Activated CD8-positive, alpha-beta memory T cell treated with anti-CD3 and anti-CD28 coated beads for 1 hour (primary cell): ENCODE results near the gene CLEC4C.
"Not testable (repeated sequence)": the region's sequence is repeated elsewhere in the genome, so short reads cannot be mapped to it uniquely, and the experiment has no call there.

Experiments
- DNase-seq, 2 donors: peaks; one replicate each; pipeline ENCODE4 v3.0.0-alpha.2; 2020; ENCODE audit warnings: low read depth in 1 of 2; ENCODE audit errors: extremely low read depth in 1 of 2

Gene CLEC4C, protein sequence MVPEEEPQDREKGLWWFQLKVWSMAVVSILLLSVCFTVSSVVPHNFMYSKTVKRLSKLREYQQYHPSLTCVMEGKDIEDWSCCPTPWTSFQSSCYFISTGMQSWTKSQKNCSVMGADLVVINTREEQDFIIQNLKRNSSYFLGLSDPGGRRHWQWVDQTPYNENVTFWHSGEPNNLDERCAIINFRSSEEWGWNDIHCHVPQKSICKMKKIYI

DNA sequence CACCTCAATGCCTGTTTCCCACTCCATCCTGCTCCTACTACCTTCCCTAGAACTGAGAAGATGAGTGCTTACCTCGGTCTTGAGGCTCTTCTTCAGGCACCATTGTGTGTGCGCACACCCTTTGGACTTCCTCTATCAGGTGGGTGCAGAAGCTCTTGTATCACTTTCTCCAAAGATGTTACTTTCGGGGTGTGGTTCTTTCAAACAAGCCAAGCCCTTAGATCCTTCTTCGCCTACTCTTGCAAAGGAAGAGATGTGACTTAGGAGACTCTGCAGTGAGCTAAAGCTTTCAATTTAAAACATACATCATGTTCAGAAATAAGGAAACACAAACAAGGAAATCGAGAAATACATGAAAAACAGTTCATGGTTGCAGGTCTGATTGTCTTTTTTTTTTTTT lies at the start of gene CLEC4C:
Gene CLEC4C (minus strand): TSS at position 130 of the 400 bp plus-strand sequence. CDS start 27 bp downstream, at position 103.
- no peak for DNase-seq

DNA sequence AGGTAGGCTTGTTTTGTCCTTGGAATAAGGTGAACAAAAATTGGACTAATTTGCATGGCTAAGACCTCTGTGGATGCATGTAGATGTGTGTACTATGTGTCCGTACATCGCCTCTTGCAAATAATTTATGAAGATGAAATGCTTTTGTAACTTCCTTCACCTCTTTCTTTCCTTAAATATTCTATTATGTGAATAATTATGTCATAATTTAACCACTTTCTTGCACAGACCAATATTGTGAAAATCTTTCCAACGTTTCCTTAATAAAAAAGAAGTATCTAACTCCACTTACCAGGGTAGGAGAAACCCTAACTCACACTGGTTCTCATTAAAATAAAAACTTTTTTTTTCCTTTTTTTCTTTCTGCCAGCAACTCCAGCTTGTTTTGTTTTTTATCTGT lies 46.0 kb upstream of the CLEC4C start:
- no peak for DNase-seq

DNA sequence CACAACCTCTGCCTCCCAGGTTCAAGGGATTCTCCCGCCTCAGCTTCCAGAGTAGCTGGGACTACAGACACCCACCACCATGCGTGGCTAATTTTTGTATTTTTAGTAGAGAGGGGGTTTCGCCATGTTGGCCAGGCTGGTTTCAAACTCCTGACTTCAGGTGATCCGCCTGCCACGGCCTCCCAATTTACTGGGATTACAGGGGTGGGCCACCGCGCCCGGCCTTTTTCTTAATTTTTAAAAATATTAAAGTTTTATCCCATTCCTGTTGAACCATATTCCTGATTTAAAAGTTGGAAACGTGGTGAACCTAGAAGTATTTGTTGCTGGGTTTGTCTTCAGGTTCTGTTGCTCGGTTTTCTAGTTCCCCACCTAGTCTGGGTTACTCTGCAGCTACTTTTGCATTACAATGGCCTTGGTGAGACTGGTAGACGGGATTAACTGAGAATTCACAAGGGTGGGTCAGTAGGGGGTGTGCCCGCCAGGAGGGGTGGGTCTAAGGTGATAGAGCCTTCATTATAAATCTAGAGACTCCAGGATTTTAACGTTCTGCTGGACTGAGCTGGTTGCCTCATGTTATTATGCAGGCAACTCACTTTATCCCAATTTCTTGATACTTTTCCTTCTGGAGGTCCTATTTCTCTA lies 41.8 kb upstream of the CLEC4C start, which contains the start of gene NANOG:
Gene NANOG (plus strand): TSS at position 519 of the 645 bp plus-strand sequence. CDS start 213 bp downstream, outside the sequence.
- DNase-seq = not testable (repeated sequence)

DNA sequence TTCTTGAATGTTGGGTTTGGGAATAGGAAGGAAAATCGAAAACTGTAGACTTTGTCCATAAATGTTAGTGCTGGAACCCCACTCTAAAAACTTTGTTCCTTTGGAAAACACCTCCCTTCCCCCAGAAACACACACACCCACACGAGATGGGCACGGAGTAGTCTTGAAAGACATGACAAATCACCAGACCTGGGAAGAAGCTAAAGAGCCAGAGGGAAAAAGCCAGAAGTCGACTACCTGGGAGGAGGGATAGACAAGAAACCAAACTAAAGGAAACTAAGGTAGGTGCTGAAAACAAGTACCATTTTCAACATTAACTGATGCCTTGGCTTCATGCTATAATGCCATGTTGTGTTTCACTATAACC lies 41.1 kb upstream of the CLEC4C start:
- no peak for DNase-seq

DNA sequence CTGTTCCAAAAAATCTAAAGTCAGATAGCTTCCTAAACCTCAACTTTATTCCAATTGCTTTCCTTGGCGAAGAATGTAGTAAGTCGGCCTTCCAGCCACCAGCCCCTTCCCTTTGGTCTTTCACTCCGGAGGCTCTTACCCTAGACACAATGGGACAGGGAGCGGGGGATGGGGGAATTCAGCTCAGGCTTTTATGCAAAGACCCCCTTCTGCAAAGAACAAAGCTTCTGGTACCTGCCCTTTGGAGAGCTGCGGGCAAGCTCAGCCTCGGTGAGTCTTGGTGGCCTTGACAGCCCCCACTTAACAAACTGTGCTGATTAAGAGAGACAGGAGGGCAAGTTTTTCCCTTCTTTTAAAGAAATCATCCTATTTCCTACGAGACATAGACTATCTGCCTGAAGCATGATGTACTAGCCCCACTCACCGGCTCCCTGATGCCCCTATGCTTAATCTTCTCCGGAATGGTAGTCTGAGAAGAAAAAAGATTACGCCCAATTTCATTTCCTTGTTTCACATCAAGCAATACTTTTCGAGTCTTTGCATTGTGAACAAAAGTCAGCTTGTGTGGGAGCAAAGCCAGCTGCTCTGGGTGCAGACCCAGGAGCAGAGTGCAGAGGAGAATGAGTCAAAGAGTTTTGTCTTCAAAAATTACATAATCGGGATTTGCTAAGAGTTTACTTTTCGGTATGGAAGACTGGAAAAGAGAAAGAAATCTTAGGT lies 40.6 kb upstream of the CLEC4C start:
- DNase-seq = no peak

DNA sequence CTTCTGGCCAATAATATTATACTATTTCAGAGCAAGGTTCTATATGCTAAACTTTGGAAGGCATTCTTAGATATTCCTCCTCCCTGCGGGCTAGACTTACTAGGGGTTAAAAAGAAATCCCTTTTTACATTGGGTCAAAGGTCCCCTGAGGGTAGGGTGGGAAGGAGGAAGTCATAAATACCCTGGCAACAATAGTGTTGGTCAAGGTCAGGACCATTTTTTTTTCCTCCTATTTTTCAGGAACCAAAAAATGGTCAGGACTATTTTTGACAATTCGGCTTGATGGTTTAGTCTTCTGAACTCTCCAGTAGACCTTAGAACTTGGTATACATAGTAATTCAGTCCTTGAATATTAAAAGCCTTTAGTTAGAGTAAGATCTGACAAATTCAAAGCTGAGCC lies 37.5 kb upstream of the CLEC4C start:
- DNase-seq = no peak

DNA sequence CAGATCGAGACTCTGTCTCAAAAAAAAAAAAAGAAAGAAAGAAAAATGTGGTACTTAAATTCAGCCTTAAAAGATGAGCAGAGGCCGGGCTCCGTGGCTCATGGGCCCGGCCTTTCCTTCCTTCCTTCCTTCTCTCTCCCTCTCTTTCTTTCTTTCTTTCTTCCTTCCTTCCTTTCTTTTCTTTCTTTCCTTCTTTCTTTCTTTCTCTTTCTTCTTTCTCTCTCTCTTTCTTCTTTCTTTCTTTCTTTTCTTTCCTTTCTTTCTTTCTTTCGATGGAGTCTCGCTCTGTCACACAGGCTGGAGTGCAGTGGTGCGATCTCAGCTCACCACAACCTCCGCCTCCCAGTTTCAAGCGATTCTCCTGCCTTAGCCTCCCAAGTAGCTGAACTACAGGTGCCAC lies 36.3 kb upstream of the CLEC4C start:
- DNase-seq = not testable (repeated sequence)

DNA sequence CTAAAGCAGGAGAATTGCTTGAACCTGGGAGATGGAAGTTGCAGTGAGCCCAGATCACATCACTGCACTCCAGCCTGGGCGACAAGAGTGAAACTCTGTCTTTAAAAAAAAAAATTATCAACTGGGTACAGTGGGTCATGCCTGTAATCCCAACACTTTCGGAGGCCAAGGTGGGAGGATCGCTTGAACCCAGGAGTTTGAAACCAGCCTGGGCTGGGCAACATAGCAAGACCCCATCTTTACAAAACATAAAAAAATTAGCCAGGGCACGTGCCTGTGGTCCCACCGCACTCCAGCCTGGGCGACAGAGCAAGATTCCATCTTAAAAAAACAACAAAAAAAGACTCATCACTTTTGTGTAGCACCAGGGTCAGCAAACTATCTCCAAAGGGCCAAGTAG lies 34.9 kb upstream of the CLEC4C start:
- no peak for DNase-seq

DNA sequence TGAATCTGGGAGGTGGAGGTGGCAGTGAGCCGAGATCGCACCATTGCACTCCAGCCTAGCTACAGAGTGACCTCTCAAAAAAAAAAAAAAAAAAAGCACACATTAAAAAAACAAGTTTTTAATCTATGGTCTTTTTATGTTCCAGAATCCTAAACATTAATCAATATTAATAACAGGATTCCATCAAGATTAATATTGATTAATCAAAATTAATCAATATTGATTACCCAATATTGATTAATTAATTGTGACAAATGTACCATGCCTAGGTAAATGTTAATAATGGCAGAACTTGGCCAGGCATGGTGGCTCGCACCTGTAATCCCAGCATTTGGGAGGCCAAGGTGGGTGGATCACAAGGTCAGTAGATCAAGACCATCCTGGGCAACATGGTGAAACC lies 34.1 kb upstream of the CLEC4C start:
- DNase-seq = no peak

DNA sequence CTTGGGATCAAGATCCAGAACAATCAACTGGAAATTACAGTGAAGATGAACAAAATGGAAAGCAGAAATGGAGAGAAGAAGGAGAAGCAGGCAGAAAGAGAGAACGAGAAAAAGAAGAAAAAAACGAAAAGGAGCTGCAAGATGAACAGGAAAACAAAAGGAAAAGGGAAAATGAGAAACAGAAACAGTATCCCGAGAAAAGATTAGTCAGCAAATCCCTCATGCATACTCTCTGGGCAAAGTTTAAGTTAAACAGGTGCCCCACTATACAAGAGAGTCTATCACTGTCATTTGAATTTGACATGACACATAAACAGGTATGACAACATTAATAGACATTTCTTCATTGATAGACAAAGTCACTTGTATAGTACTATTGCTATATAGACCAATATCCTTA lies 22.8 kb upstream of the CLEC4C start:
- DNase-seq = no peak

DNA sequence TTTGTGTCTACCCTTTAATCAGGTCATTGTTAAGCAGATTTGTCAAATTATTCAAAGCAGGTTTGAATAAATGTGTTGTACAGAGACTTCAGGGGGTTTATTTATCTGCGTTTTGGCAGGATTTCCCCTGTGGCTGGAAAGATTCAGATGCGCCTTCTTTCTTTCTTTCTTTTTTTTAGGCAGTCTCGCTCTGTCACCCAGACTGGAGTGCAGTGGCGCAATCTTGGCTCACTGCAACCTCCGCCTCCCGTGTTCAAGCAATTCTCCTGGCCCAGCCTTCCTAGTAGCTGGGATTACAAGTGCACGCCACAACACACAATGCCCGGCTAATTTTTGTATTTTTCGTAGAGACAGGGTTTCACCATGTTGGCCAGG lies 11.6 kb upstream of the CLEC4C start:
- DNase-seq = no peak

DNA sequence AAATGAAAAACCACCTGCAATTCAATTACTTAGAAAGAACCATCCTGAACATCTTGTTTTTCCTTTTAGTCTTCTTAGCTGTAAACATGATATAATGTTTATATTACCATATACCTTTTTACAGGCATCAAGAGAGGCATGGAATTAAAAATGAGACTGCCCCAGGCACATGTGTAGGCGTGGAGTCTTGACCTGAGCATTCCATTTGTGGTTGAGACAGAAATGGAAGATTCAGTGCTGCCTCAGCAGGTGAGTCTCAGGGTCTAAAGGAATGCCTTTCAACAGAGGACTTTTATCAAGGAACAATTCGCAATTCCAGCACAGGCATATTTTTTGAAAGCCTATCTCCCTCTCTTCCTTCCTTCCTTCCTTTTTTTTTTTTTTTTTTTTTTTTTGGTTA lies 9.8 kb upstream of the CLEC4C start:
- DNase-seq = no peak

DNA sequence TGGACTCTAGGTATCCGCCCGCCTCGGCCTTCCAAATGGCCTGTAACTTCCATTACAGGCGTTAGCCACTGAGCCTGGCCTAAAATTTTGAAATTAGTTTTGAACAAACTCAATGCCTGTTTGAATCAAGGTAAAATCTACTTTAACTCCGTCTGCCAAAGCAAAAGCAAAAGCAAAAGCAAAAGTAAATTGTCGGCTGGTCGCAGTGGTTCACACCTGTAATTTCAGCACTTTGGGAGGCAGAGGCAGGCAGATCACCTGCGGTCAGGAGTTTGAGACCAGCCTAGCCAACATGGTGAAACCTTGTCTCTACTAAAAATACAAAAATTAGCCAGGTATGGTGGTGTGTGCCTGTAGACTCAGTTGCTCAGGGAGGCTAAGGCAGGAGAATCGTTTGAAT lies 8.5 kb upstream of the CLEC4C start:
- DNase-seq = not testable (repeated sequence)

DNA sequence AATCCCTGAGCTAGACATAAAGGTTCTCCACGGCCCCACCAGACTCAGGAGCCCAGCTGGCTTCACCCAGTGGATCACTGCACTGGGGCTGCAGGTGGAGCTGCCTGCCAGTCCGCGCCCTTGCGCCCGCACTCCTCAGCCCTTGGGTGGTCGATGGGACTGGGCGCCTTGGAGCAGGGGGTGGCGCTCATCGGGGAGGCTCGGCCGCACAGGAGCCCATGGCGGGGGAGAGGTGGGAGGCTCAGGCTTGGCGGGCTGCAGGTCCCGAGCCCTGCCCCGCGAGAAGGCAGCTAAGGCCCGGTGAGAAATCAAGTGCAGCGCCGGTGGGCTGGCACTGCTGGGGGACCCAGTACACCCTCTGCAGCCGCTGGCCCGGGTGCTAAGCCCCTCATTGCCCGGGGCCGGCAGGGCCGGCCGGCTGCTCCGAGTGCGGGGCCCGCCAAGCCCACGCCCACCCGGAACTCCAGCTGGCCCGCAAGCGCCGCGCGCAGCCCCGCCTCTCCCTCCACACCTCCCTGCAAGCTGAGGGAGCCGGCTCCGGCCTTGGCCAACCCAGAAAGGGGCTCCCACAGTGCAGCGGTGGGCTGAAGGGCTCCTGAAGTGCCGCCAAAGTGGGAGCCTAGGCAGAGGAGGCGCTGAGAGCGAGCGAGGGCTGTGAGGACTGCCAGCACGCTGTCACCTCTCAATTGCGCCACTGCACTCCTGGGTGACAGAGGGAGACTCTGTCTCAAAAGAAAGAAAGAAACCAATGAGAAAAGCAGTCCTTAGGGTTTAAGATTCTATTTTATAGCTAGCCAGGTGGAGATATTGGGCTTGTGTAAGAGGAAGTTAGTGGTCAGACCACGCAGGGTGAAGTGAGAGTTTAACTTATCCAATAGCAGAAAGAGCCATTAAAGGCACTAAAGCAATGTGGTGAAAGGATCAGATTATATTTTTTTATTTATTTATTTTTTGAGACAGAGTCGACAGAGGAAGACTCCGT lies 5.1 kb upstream of the CLEC4C start:
- DNase-seq = not testable (repeated sequence)

DNA sequence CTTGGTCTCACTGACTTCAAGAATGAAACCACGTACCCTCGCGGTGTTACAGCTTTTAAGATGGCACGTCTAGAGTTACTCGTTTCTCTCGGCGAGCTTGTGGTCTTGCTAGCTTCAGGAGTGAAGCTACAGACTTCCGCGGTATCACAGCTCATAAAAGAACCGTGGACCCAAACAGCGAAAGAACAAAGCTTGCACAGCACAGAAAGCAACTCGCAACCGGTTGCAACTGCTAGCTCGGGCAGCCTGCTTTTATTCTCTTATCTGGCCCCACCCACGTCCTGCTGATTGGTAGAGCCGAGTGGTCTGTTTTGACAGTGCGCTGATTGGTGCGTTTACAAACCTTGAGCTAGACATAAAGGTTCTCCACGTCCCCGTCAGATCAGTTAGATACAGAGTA lies 4.2 kb upstream of the CLEC4C start:
- DNase-seq = no peak

DNA sequence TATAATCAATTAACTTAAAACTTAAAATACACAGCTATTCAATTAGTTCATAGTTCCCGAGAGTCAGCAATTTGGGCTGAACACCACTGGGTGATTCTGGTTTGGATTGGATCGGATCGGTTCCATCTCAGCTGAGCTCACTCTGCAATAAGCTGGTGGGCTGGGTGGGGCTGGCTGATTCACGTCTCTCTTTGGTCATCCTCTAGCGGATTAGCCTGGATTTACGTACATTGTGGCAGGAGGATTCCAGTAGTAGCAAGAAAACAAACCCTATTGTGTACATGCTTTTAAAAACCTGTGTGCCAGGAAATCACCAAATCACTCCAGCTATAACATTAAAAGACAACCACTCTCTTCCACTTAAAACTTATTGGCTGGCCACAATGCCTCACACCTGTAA lies 3.2 kb upstream of the CLEC4C start:
- no peak for DNase-seq

DNA sequence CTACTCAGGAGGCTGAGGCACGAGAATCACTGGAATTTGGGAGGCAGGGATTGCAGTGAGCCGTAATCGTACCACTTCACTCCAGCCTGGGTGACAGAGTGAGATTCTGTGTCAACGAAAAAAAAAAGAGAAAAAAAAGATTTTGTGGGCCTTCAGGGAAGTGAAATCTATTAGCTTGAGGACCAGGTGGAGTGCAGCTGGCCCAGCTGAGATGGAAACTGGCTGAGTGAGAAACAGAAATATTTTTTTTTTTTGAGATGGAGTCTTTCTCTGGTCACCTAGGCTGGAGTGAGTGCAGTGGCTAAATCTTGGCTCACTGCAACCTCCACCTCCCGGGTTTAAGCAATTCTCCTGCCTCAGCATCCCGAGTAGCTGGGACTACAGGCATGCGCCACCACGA lies 2.3 kb upstream of the CLEC4C start:
- DNase-seq = no peak

DNA sequence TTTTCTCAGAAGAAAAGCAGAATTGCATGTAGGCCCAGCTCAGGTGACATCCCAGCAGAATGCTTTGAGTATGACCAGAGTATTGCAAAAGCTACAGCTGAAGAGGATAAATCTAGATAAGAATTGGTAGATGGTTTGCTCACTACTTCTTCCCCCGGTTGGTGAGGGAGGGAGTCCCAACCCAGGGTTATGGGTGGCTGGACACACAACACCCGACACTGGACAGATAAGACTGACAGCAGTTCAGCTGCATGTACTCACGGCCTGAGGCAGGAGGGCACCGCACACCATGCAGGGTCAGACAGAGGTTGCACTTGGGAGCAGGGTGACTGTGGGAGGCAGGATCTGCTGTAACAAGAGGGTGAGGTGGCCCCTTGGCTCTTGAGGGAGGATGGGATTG lies 1.7 kb upstream of the CLEC4C start:
- no peak for DNase-seq

DNA sequence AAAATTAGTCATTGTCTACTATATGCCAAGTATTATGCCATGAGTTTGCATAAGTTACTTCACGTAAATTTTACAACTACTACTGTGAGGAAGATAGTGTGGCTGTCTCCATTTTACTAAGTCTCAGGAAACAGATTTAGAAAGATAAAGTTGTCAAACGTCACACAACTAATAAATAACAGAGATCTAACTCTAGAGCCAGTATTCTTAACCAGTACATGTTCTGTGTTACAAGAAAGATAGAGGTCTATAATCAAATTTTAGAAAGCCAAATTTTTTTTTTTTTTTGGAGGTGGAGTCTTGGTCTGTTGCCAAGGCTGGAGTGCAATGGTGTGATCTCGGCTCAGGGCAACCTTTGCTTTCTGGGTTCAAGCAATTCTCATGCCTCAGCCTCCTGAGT lies 14.2 kb downstream of the CLEC4C start:
- DNase-seq = no peak

DNA sequence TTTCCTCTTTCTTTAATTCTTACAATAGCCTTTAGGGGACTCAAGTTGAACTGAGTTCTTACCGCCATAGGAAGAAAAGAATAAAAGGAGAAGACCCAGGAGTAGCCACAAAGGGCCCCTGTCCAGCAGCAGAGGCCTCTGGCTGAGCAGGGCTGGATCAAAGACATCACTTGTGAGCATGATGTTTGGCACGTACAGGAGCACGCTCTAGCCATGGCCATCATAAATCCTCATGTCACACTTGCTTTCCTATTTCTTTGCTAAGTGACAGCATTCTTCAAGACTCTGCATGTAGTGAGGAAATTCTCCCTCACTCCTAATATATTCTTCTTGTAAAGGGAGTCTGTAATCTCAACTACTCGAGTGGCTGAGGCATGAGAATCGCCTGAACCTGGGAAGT lies 15.7 kb downstream of the CLEC4C start:
- DNase-seq = no peak

DNA sequence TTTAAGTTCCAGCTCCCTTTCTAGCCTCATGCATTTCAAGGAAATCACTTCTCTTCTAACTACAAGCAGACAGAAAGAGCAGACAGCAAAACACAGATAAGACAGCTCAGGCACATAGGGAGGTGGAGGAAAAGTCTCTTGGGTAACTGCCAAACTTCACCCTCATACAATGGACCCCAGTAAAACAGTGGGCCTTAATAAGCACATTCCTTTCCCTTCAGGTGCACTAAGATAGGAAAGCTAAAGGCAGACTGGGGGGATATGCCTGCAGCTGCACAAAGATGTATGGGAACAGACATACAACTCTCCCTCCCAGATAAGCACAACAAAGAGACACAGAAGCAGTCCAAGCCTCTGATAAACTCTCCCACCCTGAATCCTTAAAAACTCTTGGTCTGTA lies 16.2 kb downstream of the CLEC4C start:
- DNase-seq = not testable (repeated sequence)
